ENCODE data around the gene RAB11FIP3.
"Not testable (repeated sequence)": the region's sequence is repeated elsewhere in the genome, so short reads cannot be mapped to it uniquely, and the experiment has no call there.

Gene RAB11FIP3

DNA sequence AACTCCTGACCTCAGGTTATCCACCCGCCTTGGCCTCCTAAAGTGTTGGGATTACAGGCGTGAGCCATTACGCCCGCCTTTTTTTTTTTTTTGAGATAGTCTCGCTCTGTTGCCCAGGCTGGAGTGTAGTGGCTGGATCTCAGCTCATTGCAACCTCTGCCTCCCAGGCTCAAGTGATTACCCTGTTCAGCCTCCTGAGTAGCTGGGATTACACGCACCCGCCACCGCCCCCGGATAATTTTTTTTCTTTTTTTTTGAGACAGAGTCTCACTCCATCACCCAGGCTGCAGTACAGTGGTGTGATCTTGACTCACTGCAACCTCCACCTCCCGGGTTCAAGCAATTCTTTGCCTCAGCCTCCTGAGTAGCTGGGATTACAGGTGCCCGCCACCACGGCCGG lies 3.3 kb upstream of the RAB11FIP3 start:
- not testable (repeated sequence) for DNase-seq

GRCh38 chr16:424033-424622 lies 1.3 kb upstream of the RAB11FIP3 start:
- peak in 38 of 56 donors; percentile 6 to 83 (median 46) for DNase-seq

DNA sequence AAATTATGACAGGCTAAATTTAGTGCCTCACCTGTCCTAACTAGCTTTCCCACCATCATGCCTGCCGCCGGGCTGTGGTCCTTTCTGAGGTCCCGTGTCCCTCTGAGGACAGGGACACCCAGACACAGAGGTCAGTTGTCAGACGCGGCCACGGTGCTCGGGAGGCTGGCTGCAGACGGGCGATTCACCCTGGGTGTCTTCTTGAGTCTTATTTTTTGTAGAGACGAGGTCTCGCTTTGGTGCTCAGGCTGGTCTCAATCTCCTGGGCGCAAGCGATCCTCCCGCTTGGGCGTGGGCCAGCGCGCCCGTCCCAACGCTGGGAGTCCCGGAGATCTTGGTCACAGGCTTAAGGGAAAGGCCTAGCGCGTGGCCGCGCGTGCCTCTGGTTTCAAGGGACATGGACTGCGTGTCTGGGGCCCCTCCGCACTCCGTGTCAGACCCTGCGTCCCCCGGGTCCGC lies 797 bp upstream of the RAB11FIP3 start:
- peak in 21 of 56 donors; percentile 20 to 74 (median 55) for DNase-seq

- no peak for DNase-seq
Measured at GRCh38 chr16:425740-426114, 278 bp downstream of the RAB11FIP3 start.

DNA sequence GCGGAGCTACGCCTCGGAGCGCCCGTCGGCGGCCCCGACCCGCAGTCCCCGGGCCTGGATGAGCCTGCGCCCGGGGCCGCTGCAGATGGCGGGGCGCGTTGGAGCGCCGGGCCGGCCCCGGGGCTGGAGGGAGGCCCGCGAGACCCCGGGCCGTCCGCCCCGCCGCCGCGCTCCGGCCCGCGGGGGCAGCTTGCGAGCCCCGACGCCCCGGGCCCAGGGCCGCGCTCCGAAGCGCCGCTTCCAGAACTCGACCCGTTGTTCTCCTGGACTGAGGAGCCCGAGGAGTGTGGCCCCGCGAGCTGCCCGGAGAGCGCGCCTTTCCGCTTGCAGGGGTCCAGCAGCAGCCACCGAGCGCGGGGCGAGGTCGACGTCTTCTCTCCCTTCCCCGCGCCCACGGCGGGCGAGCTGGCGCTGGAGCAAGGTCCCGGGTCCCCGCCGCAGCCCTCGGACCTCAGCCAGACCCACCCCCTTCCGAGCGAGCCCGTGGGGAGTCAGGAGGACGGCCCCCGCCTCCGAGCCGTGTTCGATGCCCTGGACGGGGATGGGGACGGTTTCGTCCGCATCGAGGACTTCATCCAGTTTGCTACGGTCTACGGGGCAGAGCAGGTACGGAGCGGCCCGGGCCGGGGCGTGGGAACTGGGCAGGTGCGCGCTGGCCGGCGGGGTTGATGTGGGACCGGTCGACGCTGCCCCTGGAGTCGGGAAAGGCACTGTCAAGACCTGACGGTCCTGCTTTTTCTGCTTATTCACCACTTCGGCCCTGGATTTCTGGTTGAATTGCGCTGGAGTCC lies 861 bp downstream of the RAB11FIP3 start:
- peak in 5 of 56 donors; percentile 14 to 33 (median 17) for DNase-seq

GRCh38 chr16:426906-427249 lies 1.4 kb downstream of the RAB11FIP3 start:
- peak in 9 of 56 donors; percentile 6 to 33 (median 21) for DNase-seq

- no peak for DNase-seq
Measured at GRCh38 chr16:427250-427649, 1.8 kb downstream of the RAB11FIP3 start.

DNA sequence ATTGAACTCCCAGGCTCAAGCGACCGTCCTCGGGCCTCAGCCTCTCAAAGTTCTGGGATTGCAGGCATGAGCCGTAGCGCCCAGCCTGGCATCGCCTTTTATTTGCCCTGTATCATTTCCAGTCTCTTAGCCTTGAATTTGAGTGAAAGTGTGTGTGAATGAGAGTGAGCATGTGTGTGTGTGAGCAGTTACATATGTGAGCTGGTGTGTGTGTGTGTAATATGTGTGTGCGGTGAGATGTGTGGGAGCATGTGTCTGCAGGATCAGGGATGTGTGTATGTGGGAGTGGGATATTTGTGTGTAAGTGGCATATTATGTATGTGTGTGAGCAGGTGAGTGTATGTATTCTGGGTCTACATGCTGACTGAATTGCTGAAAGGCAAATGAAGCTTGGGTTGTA lies 5.5 kb downstream of the RAB11FIP3 start:
- no peak for DNase-seq

DNA sequence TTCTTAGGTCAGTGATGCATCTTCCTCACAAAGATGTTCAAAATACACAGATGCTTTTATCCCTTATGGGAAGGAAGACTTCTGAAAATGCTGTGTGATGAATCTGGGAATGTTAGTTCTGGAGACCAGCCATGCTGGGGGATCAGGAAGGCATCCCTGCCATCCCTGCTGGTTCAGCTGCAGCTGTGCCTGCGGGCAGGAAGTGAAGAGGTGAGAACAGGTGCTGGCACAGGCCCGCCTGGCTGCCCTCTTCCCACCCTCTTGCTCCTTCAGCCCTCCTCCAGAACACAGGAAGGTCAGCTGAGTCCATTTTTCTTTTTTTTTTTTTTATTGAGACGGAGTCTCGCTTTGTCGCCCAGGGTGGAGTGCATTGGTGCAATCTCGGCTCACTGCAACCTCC lies 15.2 kb downstream of the RAB11FIP3 start:
- DNase-seq, result no peak

GRCh38 chr16:441447-441846 lies 16.0 kb downstream of the RAB11FIP3 start:
- no peak for DNase-seq

DNA sequence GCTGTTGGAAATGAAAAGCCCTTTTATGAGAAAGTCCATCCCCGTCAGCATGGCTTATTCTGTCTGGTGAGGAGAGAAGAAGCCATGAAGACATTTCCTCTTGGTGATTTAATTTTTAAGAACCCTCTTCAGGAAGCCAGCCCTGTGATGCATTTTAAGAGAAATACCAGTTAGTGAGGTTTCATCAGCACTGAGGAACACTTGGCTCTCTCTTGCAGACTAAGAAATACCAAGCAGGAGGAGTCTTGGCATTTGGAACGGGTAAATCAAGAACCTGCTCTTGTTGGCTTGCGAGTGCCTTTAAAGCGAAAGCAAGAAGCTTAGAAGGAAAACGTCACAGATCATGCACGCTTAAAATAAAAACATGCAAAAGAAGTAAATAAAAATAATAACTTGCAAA lies 17.5 kb downstream of the RAB11FIP3 start:
- peak in 1 of 56 donors; percentile 8 for DNase-seq

DNA sequence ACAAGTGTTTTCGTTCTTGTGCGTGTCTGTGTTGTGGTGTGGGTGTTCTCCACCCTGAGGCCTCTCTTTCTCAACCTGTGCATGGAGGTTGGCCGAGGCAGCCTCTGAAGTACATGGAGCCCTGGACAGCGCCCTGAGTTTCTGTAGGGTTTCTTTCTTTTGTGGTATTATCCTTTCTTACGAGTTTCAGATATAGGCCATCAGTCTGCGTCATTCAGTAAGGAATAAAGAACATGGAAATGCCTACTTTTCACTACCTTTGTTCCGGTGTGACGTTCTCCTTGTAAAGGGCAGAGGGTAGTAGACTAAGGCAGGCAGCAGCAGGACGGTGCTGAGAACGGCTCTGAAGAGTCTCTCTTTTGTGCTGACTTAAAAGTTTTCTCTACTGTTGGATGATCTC lies 18.6 kb downstream of the RAB11FIP3 start:
- no peak for DNase-seq

GRCh38 chr16:445566-445965 lies 20.1 kb downstream of the RAB11FIP3 start:
- DNase-seq, result no peak

DNA sequence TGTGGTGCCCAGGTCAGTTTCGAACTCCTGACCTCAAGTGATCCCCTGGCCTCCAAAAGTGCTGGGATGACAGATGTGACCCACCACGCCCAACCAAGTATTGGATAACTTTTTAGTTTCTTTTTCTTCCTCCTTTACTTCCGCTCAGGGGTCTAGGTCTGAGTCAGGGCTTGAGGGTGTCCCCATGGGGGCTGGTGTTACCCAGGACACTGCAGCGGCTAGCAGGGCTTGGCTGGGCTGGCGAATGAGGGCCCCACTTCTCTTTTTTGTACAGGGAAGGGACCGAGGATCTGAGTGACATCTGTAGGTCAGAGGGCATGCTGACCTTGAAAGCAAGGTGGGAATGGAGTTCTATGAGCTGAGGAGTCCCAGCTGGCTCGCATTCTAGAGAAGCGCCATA lies 24.9 kb downstream of the RAB11FIP3 start:
- DNase-seq, result no peak

DNA sequence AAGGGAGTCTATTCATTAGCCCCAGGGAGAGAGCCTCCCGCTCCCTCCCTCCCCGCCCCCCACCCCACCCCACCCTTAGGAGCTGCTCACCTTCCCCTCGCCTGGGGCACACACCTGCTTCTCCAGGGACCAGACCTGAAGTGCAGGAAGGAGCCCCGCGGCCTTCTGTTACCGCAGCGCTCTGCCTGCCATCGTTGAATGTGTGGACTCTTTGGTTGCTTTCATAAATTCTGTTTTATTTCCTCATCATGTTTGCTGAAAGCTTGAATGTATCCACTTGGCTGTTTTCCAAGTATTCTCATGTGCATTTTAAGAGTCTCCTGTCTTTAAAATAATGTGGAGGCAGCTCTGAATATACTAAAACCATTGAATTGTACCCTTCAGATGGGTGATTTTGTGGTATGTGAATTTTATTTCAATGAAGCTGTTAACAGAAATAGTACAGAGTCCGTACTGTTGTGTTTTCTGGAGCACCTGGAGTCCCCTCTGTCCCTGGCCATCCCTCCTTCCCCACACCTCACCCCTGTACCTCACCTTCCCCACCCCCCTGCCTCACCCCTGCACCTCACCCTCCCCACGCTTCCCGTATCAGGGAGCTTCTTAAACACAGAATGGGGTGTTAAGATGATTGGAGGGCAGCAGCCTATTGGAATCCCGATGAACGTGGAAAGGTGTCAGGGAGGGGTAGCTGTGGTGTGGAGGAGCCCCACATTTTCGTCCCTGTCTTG lies 25.5 kb downstream of the RAB11FIP3 start:
- no peak for DNase-seq

DNA sequence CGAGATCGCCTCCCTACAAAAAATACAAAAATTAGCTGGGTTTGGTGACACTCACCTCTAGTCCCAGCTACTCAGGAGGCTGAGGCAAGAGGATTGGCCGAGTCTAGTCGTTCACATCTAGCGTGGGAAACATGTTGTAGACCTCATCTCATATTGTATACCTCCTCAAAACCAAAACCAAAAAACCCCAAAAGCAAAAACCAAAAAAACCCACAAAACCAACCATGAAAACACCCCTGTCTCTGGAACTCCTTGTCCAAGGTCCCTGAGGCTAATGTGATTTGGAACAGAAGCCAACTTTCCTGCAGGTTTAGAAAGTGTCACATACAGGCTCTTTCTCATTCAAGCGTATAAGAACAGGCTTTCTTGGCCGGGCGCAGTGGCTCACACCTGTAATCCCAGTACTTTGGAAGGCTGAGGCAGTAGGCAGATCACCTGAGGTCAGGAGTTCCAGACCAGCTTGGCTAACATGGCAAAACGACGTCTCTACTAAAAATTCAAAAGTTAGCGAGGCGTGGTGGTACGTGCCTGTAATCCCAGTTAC lies 29.0 kb downstream of the RAB11FIP3 start:
- no peak for DNase-seq

DNA sequence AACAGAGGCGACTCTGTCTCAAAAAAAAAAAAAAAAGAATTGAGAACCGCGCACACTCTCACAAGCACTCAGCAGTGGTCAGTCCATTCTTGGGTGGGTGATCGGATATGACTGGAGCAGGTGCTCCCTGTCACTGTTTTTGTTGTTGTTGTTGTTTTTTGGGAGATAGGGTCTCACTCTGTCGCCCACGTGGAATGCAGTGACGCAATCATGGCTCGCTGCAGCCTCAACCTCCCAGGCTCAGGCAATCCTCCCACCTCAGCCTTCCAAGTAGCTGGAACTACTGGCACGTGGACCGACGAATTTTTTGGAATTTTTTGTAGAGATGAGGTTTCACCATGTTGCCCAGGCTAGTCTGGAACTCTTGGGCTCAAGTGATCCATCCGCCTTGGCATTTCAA lies 30.0 kb downstream of the RAB11FIP3 start:
- DNase-seq, result no peak

- DNase-seq, result peak in 10 of 56 donors; percentile 4 to 40 (median 23)
Measured at GRCh38 chr16:456891-457483, 31.5 kb downstream of the RAB11FIP3 start.

DNA sequence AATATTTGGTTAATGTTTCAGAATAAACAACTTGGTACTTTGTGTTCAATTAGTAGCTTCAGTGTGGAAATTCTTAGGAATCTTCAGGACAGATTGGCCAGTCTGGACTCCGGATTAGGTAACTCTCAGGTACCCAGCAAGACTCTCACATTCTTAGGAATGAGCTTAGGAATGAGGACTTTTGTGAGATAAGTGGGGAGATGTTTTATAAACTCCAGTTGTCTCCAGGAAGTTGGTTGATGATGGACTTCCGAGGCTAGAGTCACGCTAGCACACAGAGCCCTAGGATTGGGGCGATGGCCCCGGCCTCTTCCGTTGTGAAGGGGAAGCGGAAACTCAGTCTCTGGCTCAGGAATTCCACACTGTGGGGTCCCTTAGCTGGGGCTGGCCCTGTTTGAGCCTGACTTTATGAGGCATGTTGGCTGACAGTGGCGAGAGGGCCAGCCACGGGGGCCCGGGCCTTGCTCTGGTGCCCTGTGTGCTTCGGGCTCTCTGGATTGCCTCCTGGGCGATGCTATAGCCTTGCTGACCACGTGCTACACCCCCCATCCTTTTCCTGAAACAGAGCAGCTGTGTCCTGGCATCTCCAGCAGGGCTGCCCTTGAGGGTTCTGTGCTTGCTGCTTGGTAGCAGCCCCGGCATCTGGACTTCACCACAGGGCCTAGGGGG lies 32.4 kb downstream of the RAB11FIP3 start:
- peak in 36 of 56 donors; percentile 17 to 77 (median 32) for DNase-seq

DNA sequence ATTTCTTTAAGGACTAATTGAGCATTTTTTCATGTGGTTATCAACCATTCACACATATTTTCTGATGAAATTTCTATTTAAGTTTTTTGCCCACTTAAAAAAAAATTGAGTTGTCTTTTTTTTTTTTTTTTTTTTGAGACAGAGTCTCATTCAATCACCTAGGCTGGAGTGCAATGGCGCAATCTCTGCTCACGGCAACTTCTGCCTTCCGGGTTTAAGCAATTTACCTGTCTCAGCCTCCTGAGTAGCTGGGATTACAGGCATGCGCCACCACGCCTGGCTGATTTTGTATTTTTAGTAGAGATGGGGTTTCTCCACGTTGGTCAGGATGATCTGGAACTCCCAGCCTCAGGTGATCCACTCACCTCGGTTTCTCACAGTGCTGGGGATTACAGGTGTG lies 34.3 kb downstream of the RAB11FIP3 start:
- no peak for DNase-seq

- no peak for DNase-seq
Measured at GRCh38 chr16:460787-461186, 35.3 kb downstream of the RAB11FIP3 start.

Data from amygdala (tissue), 56 donors.